ENCODE measurements around the gene MAGEB17.

DNA sequence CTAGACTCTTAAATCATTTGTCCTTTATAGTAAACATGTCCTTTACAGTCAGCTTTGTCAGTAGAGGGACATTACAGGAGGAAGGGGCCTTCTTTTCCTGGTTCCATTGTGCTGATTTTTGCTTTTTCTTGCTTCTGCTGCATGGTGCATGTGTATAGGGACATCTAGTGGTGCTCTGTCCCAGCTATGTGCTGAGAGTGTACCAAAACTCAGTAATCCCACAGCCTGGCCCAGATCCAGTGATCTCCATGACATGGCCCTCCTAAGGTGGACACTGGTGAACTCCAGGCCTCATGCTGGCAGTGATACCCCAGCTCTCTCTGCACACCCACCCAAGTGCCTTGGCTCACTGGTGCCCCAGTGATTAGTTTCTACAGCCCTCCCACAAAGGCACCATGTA lies 45.2 kb downstream of the MAGEB17 start:
- TF ChIP-seq ZNF324 (CRISPR knock-in tag; IDR thresholded peaks at IDR 0.05): no peak
- TF ChIP-seq DNMT1 (IDR thresholded peaks at IDR 0.05): no peak
- TF ChIP-seq, protein P1, sequence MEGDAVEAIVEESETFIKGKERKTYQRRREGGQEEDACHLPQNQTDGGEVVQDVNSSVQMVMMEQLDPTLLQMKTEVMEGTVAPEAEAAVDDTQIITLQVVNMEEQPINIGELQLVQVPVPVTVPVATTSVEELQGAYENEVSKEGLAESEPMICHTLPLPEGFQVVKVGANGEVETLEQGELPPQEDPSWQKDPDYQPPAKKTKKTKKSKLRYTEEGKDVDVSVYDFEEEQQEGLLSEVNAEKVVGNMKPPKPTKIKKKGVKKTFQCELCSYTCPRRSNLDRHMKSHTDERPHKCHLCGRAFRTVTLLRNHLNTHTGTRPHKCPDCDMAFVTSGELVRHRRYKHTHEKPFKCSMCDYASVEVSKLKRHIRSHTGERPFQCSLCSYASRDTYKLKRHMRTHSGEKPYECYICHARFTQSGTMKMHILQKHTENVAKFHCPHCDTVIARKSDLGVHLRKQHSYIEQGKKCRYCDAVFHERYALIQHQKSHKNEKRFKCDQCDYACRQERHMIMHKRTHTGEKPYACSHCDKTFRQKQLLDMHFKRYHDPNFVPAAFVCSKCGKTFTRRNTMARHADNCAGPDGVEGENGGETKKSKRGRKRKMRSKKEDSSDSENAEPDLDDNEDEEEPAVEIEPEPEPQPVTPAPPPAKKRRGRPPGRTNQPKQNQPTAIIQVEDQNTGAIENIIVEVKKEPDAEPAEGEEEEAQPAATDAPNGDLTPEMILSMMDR (IDR thresholded peaks at IDR 0.05 in 2 of 3, conservative IDR thresholded peaks at IDR 0.05 in 1 of 3; ENCODE audit: insufficient read depth in 2 of 3, low read depth in 1 of 3, low read length in 3 of 3): peak; percentile 44 to 56 (median 48); a peak in 5 of 6 replicates
- TF ChIP-seq CHD4 (IDR thresholded peaks at IDR 0.05; ENCODE audit: insufficient read depth, insufficient replicate concordance, low read depth, low read length, poor library complexity, severe bottlenecking): no peak
- TF ChIP-seq ZNF121 (CRISPR knock-in tag; conservative IDR thresholded peaks at IDR 0.05): no peak
- TF ChIP-seq, protein P2, sequence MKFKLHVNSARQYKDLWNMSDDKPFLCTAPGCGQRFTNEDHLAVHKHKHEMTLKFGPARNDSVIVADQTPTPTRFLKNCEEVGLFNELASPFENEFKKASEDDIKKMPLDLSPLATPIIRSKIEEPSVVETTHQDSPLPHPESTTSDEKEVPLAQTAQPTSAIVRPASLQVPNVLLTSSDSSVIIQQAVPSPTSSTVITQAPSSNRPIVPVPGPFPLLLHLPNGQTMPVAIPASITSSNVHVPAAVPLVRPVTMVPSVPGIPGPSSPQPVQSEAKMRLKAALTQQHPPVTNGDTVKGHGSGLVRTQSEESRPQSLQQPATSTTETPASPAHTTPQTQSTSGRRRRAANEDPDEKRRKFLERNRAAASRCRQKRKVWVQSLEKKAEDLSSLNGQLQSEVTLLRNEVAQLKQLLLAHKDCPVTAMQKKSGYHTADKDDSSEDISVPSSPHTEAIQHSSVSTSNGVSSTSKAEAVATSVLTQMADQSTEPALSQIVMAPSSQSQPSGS (CRISPR knock-in tag; IDR thresholded peaks at IDR 0.05): no peak
- no peak for TF ChIP-seq ZKSCAN3 (CRISPR knock-in tag; IDR thresholded peaks at IDR 0.05)
- TF ChIP-seq SRF (CRISPR knock-in tag; IDR thresholded peaks at IDR 0.05): no peak
- TF ChIP-seq SMARCA4 (IDR thresholded peaks at IDR 0.05): no peak
- TF ChIP-seq ZNF184 (CRISPR knock-in tag; IDR thresholded peaks at IDR 0.05): no peak
- no peak for TF ChIP-seq TCF7 (IDR thresholded peaks at IDR 0.05; ENCODE audit: borderline replicate concordance)
- TF ChIP-seq, protein P3, sequence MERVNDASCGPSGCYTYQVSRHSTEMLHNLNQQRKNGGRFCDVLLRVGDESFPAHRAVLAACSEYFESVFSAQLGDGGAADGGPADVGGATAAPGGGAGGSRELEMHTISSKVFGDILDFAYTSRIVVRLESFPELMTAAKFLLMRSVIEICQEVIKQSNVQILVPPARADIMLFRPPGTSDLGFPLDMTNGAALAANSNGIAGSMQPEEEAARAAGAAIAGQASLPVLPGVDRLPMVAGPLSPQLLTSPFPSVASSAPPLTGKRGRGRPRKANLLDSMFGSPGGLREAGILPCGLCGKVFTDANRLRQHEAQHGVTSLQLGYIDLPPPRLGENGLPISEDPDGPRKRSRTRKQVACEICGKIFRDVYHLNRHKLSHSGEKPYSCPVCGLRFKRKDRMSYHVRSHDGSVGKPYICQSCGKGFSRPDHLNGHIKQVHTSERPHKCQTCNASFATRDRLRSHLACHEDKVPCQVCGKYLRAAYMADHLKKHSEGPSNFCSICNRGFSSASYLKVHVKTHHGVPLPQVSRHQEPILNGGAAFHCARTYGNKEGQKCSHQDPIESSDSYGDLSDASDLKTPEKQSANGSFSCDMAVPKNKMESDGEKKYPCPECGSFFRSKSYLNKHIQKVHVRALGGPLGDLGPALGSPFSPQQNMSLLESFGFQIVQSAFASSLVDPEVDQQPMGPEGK (CRISPR knock-in tag; IDR thresholded peaks at IDR 0.05; ENCODE audit: borderline replicate concordance): no peak
- no peak for TF ChIP-seq PTTG1 (tag; IDR thresholded peaks at IDR 0.05; ENCODE audit: low read depth)
- no peak for TF ChIP-seq ZNF347 (CRISPR knock-in tag; IDR thresholded peaks at IDR 0.05; ENCODE audit: low read depth)

All from K562 (cell line).